ENCODE results near the gene TMEM269.

TMEM269 gene

GRCh38 chr1:42783092-42783491 is 1.7 kb upstream of the TMEM269 start:
- DNase-seq (ENCODE audit: low spot score) = no peak
- TF ChIP-seq CTCF (IDR thresholded peaks at IDR 0.05; ENCODE audit: borderline replicate concordance, control extremely low read depth, extremely low read depth, insufficient read depth, missing control alignments) = no peak
- in situ Hi-C loops (cut with MboI; ENCODE audit: low sequenced_read_pairs, unreplicated experiment) = loop anchor here (10.0 kb wide), 2 partner anchors 132 to 292 kb away; no protein-coding TSS in a partner anchor

GRCh38 chr1:42784547-42784945 is 245 bp upstream of the TMEM269 start:
- in situ Hi-C loops (cut with MboI; ENCODE audit: low sequenced_read_pairs, unreplicated experiment) = loop anchor here (10.0 kb wide), 2 partner anchors 130 to 290 kb away; no protein-coding TSS in a partner anchor
- DNase-seq (ENCODE audit: low spot score) = no peak
- TF ChIP-seq CTCF (IDR thresholded peaks at IDR 0.05; ENCODE audit: borderline replicate concordance, control extremely low read depth, extremely low read depth, insufficient read depth, missing control alignments) = no peak

DNA sequence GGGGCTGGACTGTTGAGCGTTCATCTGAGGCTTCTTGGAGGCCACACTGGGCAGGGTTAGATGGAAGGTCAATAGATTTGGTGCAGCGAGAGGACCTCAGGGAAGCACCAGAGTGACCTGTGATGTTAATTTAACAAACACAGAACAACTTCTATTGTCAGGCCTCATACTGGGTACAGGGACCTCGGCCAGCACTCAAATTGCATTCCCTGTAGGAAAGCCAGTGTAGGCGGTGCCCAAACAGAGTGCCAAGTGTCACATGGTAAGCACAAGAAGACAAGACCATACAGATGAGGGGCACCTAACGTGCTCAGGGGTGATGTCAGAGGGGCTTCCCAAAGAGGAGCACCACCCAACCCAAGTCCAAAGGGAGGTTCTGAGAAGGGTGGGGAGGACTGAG is 1.3 kb downstream of the TMEM269 start:
- in situ Hi-C loops (cut with MboI; ENCODE audit: low sequenced_read_pairs, unreplicated experiment) = loop anchor here (10.0 kb wide), 2 partner anchors 129 to 289 kb away; no protein-coding TSS in a partner anchor
- DNase-seq (ENCODE audit: low spot score) = no peak

GRCh38 chr1:42788021-42788420 is 3.2 kb downstream of the TMEM269 start:
- DNase-seq (ENCODE audit: low spot score) = no peak
- no peak for TF ChIP-seq CTCF (IDR thresholded peaks at IDR 0.05; ENCODE audit: borderline replicate concordance, control extremely low read depth, extremely low read depth, insufficient read depth, missing control alignments)
- in situ Hi-C loops (cut with MboI; ENCODE audit: low sequenced_read_pairs, unreplicated experiment) = loop anchor here (10.0 kb wide), 2 partner anchors 127 to 287 kb away; no protein-coding TSS in a partner anchor

More for the DNA sequence above, 1.3 kb downstream of the TMEM269 start:
- TF ChIP-seq CTCF (IDR thresholded peaks at IDR 0.05; ENCODE audit: borderline replicate concordance, control extremely low read depth, extremely low read depth, insufficient read depth, missing control alignments) = no peak

DNA sequence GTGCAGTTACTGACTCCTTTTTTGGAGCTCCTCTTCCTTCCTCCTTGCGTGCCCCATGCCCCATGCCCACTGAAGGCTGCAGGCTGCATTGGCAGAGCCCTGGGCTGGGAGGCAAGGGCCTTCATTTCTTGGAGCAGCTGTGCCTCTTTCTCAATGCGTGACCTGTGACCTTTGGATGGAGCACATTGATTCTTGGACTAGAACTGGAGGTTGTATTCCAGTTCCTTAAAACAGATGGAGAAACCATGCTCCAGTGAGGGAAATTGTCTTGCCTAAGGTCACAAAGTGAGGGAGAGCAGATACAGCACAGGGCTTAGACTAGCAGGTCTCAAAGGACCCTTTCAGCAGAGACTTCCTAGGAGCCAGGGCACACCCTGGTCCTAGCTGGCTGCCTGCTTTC is 9.0 kb downstream of the TMEM269 start:
- TF ChIP-seq CTCF (IDR thresholded peaks at IDR 0.05; ENCODE audit: borderline replicate concordance, control extremely low read depth, extremely low read depth, insufficient read depth, missing control alignments) = no peak
- in situ Hi-C loops (cut with MboI; ENCODE audit: low sequenced_read_pairs, unreplicated experiment) = no loop called here

GRCh38 chr1:42797414-42797813 is 12.6 kb downstream of the TMEM269 start:
- DNase-seq (ENCODE audit: low spot score) = no peak
- in situ Hi-C loops (cut with MboI; ENCODE audit: low sequenced_read_pairs, unreplicated experiment) = no loop called here
- no peak for TF ChIP-seq CTCF (IDR thresholded peaks at IDR 0.05; ENCODE audit: borderline replicate concordance, control extremely low read depth, extremely low read depth, insufficient read depth, missing control alignments)

More for the DNA sequence above, 9.0 kb downstream of the TMEM269 start:
- DNase-seq (ENCODE audit: low spot score) = no peak

Measured in GM13976 (cell line).